ENCODE measurements around the gene KCNB1.
A peak's percentile ranks its signal among the peaks of the same experiment; 100 is the strongest.

The KCNB1 gene

DNA sequence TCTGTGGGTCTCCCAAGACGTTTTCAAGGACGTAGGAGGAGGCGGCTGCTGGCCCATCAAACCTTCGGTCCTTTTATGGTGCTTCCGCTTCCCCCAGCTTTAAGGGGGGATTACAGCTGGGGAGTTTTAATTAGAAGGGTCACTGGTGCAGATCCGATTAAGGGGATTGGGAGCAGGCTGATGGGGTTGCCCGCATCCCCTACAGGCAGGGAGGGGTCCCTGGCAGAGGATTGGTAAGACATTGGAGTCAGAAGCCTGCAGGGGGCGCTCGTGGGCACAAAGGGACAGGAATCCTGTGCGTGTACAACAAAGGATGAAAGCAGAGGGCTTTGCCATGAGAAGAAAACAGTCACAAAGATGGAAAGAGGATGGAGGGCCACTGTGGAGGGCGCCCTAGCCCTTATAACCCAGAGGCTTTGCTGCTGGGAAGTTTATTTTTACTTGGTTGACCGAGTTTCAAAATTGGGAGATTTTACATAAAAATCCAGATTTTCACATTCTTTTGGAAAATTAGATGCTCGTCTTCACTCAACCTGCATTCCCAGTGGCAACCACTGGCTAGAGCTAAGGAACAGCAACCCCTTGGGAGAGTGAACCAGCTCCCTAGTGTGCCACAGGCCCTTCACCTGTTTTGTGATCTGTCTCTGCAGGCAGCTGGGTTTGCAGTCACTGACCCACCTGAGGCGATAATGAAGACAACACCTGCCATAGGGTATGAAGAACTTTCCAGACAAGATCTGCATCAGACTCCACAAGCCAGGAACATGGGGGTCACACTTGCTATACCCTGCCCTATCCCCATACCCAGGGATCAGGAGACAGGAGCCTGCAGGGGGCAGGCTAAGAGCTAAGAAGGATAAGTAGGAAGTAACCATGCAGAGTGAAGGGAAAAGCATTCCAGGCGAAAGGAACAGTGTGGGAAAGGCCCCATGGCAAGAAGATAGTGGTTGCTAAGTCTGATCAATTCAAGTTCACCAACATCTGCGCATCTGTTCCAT lies 97.7 kb downstream of the KCNB1 start:
- Histone ChIP-seq H3K27me3 (ENCODE audit: control insufficient read depth, low read length) (peaks cover 3% of the 10 kb centered on the region; the same call in 1 of the 2 replicates), H3K27ac (ENCODE audit: low read depth, low read length) (no peak overlapping the region), H3K9me2 (replicated peaks; ENCODE audit: control insufficient read depth, low read length) (no peaks in the 10 kb centered on the region), H3K9me3 (ENCODE audit: control insufficient read depth, insufficient read depth, low read length) (no peaks in the 10 kb centered on the region), H3K36me3 (ENCODE audit: control insufficient read depth, low read length) (no peaks in the 10 kb centered on the region), H3K79me2 (ENCODE audit: control insufficient read depth, low read length) (no peaks in the 10 kb centered on the region), H3K4me2 (ENCODE audit: low read length) (no peak overlapping the region), H3K4me3 (ENCODE audit: low read length) (no peak overlapping the region), H3F3A (ENCODE audit: control insufficient read depth, insufficient read depth) (no peaks in the 10 kb centered on the region), H3K4me1 (ENCODE audit: control insufficient read depth, low read length) (no peaks in the 10 kb centered on the region), H4K20me1 (ENCODE audit: control insufficient read depth, insufficient read depth, low read depth, low read length) (no peaks in the 10 kb centered on the region)
- TF ChIP-seq, protein P1, sequence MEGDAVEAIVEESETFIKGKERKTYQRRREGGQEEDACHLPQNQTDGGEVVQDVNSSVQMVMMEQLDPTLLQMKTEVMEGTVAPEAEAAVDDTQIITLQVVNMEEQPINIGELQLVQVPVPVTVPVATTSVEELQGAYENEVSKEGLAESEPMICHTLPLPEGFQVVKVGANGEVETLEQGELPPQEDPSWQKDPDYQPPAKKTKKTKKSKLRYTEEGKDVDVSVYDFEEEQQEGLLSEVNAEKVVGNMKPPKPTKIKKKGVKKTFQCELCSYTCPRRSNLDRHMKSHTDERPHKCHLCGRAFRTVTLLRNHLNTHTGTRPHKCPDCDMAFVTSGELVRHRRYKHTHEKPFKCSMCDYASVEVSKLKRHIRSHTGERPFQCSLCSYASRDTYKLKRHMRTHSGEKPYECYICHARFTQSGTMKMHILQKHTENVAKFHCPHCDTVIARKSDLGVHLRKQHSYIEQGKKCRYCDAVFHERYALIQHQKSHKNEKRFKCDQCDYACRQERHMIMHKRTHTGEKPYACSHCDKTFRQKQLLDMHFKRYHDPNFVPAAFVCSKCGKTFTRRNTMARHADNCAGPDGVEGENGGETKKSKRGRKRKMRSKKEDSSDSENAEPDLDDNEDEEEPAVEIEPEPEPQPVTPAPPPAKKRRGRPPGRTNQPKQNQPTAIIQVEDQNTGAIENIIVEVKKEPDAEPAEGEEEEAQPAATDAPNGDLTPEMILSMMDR (IDR thresholded peaks at IDR 0.05; ENCODE audit: low read depth, low read length, poor library complexity, severe bottlenecking): peak; percentile 89
- TF ChIP-seq EZH2phosphoT487 (IDR thresholded peaks at IDR 0.05; ENCODE audit: borderline replicate concordance, low read length): no peak

DNA sequence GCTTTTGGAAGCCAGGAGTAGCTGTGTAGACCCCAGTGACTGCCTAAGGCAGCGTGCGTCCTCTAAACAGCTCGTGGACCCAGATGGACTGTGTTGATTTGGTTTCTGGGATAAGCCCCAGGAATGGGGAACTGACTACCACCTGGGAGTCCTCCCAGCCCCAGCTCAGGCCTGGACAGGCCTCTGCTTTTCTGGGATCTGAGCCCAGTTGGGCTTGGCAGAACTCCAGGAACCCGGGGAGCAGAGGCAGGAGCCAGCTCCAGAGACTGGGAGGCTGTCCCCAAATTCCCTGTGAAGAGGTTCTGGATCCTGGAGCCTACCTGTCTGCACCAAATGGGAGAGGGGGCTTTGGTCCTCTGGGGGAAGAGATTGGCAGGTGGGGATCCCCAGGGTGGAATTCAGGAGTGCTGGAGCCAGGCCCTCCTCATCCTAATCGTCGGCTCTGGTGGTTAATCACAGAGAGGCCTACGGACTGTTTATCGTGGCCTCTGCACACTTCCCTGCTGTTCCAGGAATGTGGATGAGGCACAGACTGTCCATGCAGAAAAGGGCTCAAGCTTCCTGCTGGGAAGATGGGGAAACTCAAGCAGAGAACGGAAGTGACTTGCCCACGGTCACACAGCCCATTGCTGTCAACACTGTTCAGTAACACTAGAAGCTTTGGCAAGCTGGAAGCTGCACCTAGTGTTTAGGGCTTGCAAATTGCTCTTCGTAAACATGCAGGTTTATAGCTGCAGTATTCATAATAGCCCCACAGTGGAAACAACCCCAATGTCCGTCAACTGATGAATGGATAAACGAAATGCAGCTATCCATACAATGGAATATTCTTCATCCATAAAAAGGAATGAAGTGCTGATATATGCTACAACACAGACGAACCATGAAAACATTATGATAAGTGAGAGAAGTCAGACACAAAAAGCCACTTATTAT lies 100.6 kb downstream of the KCNB1 start:
- Histone ChIP-seq H3K4me1 (ENCODE audit: control insufficient read depth, low read length) (no peaks in the 10 kb centered on the region), H3K4me2 (ENCODE audit: low read length) (no peak overlapping the region), H3K36me3 (ENCODE audit: control insufficient read depth, low read length) (no peaks in the 10 kb centered on the region), H3K4me3 (ENCODE audit: low read length) (no peak overlapping the region), H3K27ac (ENCODE audit: low read depth, low read length) (no peak overlapping the region), H3K9me3 (ENCODE audit: control insufficient read depth, insufficient read depth, low read length) (no peaks in the 10 kb centered on the region), H4K20me1 (ENCODE audit: control insufficient read depth, insufficient read depth, low read depth, low read length) (no peaks in the 10 kb centered on the region), H3K9me2 (replicated peaks; ENCODE audit: control insufficient read depth, low read length) (no peaks in the 10 kb centered on the region), H3K27me3 (ENCODE audit: control insufficient read depth, low read length) (peaks cover 6% of the 10 kb centered on the region), H3F3A (ENCODE audit: control insufficient read depth, insufficient read depth) (no peaks in the 10 kb centered on the region), H3K79me2 (ENCODE audit: control insufficient read depth, low read length) (no peaks in the 10 kb centered on the region)
- TF ChIP-seq, protein P1 (IDR thresholded peaks at IDR 0.05; ENCODE audit: low read depth, low read length, poor library complexity, severe bottlenecking): no peak
- no peak for TF ChIP-seq EZH2phosphoT487 (IDR thresholded peaks at IDR 0.05; ENCODE audit: borderline replicate concordance, low read length)

DNA sequence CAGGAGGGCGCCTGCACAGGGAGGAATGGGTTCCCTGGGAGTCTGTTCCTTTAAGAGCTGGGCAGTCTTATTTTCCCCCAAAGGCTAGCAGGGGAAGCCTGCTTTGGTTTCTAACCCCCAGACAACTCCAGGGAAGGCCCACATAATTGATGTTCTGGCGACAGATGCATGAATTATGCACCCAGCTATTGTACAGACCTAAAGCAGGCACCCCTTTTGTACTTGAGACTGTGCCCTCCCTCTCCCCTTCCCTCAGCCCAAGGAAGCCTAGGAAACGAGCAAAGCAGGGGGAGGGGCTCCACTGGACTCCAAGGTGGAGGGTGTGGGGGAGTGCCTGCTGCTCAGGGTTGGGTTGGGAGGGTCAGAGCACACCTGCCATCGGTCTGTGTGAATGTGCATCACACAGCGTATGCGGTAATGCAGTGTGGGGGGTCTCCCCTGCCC lies 102.1 kb downstream of the KCNB1 start:
- Histone ChIP-seq H3K27me3 (ENCODE audit: control insufficient read depth, low read length) (peaks cover 6% of the 10 kb centered on the region), H3K27ac (ENCODE audit: low read depth, low read length) (no peak overlapping the region), H3F3A (ENCODE audit: control insufficient read depth, insufficient read depth) (no peaks in the 10 kb centered on the region), H3K79me2 (ENCODE audit: control insufficient read depth, low read length) (no peaks in the 10 kb centered on the region), H4K20me1 (ENCODE audit: control insufficient read depth, insufficient read depth, low read depth, low read length) (no peaks in the 10 kb centered on the region), H3K4me3 (ENCODE audit: low read length) (no peak overlapping the region), H3K4me1 (ENCODE audit: control insufficient read depth, low read length) (no peaks in the 10 kb centered on the region), H3K4me2 (ENCODE audit: low read length) (no peak overlapping the region), H3K9me3 (ENCODE audit: control insufficient read depth, insufficient read depth, low read length) (no peaks in the 10 kb centered on the region), H3K36me3 (ENCODE audit: control insufficient read depth, low read length) (no peaks in the 10 kb centered on the region), H3K9me2 (replicated peaks; ENCODE audit: control insufficient read depth, low read length) (no peaks in the 10 kb centered on the region)
- TF ChIP-seq EZH2phosphoT487 (IDR thresholded peaks at IDR 0.05; ENCODE audit: borderline replicate concordance, low read length): no peak
- TF ChIP-seq, protein P1 (IDR thresholded peaks at IDR 0.05; ENCODE audit: low read depth, low read length, poor library complexity, severe bottlenecking): no peak

Measured in DOHH2 (cell line).